AG04450 (cell line): ENCODE results near the gene LFNG. TPM values are rescaled to one million over a fixed set of nuclear protein-coding genes. Genes with fewer than 3 reads are reported as not detected.

Experiments
- CTCF ChIA-PET: fragments of 300-600, 350-600 bp; formaldehyde crosslinking; extraction: SDS; loops from one replicate; lab custom pipeline; 2022; ENCODE audit warnings: antibody characterized with exemption, inconsistent platforms; lab: Charles Lee
- POLR2A ChIA-PET: fragments of 350-600 bp; formaldehyde crosslinking; extraction: SDS; loops from one replicate; lab custom pipeline; 2021; ENCODE audit warnings: antibody characterized with exemption, inconsistent platforms; lab: Yijun Ruan, JAX
- DNase-seq: peaks from one replicate; pipeline ENCODE4 v3.0.0-alpha.2; 2011; ENCODE audit warnings: low read depth, low spot score
- H3K27ac ChIP-seq: one replicate; pipeline ENCODE4 v1.5.1; 2012; ENCODE audit warnings: low read depth, low read length, control low read depth
- H3K27me3 ChIP-seq: one replicate; pipeline ENCODE4 v1.6.0; 2012; ENCODE audit warnings: low read length; ENCODE audit not compliant: control insufficient read depth, insufficient read depth
- H3K4me3 ChIP-seq: 2 replicates; pipeline ENCODE4 v1.5.1; 2011; ENCODE audit warnings: mild to moderate bottlenecking, low read depth, low read length, control low read depth
- H3K9me3 ChIP-seq: 2 replicates; pipeline ENCODE4 v1.5.1; 2012; ENCODE audit warnings: low read length; ENCODE audit not compliant: control insufficient read depth, insufficient read depth
- polyA plus RNA-seq: library from polyadenylated mRNA; depleted of rRNA; stranded (reverse); fragments of >200 nt; gene quantifications from 2 replicates; pipeline ENCODE4 v1.2.3, GENCODE V29; 2011
- TF ChIP-seq, protein P1 (sequence below): IDR thresholded peaks from 2 replicates; pipeline ENCODE4 v1.5.1; 2011; ENCODE audit warnings: low read depth, low read length, control low read depth, inconsistent platforms

Gene LFNG
- polyA plus RNA-seq, 1 experiment = 1.6 TPM

- TF ChIP-seq, protein P1, sequence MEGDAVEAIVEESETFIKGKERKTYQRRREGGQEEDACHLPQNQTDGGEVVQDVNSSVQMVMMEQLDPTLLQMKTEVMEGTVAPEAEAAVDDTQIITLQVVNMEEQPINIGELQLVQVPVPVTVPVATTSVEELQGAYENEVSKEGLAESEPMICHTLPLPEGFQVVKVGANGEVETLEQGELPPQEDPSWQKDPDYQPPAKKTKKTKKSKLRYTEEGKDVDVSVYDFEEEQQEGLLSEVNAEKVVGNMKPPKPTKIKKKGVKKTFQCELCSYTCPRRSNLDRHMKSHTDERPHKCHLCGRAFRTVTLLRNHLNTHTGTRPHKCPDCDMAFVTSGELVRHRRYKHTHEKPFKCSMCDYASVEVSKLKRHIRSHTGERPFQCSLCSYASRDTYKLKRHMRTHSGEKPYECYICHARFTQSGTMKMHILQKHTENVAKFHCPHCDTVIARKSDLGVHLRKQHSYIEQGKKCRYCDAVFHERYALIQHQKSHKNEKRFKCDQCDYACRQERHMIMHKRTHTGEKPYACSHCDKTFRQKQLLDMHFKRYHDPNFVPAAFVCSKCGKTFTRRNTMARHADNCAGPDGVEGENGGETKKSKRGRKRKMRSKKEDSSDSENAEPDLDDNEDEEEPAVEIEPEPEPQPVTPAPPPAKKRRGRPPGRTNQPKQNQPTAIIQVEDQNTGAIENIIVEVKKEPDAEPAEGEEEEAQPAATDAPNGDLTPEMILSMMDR = no peak
- no peak overlapping the region for H3K27ac ChIP-seq
- H3K4me3 ChIP-seq = no peak overlapping the region
- DNase-seq = no peak
- H3K27me3 ChIP-seq = no peaks in the 10 kb centered on the region
- H3K9me3 ChIP-seq = no peaks in the 10 kb centered on the region; the same call in 1 of the 2 replicates
- ChIA-PET POLR2A (interaction anchor here (0.5 kb wide), 1 partner anchor 144 kb away, joined by 4 read pairs; no protein-coding TSS in a partner anchor), CTCF (no interaction called here)
Observed at GRCh38 chr7:2523941-2524807, 4.6 kb downstream of the LFNG start.

- Histone ChIP-seq H3K27ac (no peak overlapping the region), H3K9me3 (no peaks in the 10 kb centered on the region; the same call in 1 of the 2 replicates), H3K4me3 (no peak overlapping the region), H3K27me3 (no peaks in the 10 kb centered on the region)
- TF ChIP-seq, protein P1 = no peak
- ChIA-PET POLR2A (no interaction called here), CTCF (no interaction called here)
- DNase-seq = no peak
Observed at GRCh38 chr7:2524808-2525657, 5.5 kb downstream of the LFNG start.

DNA sequence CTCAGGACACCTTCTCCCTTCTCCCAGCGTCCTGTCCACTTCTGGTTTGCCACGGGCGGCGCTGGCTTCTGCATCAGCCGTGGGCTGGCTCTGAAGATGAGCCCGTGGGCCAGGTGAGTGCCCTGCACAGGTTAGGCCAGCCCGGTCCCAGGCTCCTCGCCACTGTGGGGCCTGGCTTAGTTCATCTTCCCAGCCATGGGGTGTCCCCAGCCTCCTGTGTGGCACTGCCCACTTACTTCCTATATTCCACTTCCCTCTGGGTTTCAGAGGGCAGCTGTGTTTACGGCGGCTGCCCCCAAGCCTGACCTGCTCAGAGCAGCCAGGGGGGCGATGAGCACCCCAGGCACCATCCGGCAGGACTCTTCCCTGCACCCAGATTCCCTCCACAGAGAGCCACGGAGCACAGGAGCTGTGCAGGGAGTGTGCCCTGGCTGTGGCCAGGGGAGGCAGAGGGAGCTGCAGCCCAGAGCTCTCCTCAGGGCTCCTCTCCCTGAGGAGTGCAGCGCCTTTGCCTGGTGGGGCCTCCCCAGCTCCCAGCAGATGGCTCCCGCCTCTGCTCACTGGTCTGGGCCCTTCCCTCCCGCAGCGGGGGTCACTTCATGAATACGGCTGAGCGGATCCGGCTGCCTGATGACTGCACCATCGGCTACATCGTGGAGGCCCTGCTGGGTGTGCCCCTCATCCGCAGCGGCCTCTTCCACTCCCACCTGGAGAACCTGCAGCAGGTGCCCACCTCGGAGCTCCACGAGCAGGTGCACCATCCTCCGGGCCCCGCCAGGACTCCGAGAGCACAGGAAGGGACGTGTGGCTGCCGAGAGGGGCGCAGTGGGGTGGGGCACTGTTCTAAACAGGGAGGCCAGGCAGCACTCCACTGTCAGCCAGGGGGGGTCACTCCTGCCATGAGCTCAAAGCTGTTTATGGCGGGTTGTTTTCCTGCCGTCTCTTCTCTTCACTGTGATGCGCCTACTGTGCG, 6.4 kb downstream of the LFNG start:
- ChIA-PET POLR2A (no interaction called here), CTCF (interaction anchor here (0.5 to 2.1 kb wide), 2 partner anchors 18 to 57 kb away, joined by 3 to 5 read pairs; no protein-coding TSS in a partner anchor)
- no peak overlapping the region for H3K27ac ChIP-seq
- H3K27me3 ChIP-seq = no peaks in the 10 kb centered on the region
- no peak for DNase-seq
- H3K4me3 ChIP-seq = no peak overlapping the region
- no peaks in the 10 kb centered on the region; the same call in 1 of the 2 replicates for H3K9me3 ChIP-seq
- TF ChIP-seq, protein P1 = no peak

DNA sequence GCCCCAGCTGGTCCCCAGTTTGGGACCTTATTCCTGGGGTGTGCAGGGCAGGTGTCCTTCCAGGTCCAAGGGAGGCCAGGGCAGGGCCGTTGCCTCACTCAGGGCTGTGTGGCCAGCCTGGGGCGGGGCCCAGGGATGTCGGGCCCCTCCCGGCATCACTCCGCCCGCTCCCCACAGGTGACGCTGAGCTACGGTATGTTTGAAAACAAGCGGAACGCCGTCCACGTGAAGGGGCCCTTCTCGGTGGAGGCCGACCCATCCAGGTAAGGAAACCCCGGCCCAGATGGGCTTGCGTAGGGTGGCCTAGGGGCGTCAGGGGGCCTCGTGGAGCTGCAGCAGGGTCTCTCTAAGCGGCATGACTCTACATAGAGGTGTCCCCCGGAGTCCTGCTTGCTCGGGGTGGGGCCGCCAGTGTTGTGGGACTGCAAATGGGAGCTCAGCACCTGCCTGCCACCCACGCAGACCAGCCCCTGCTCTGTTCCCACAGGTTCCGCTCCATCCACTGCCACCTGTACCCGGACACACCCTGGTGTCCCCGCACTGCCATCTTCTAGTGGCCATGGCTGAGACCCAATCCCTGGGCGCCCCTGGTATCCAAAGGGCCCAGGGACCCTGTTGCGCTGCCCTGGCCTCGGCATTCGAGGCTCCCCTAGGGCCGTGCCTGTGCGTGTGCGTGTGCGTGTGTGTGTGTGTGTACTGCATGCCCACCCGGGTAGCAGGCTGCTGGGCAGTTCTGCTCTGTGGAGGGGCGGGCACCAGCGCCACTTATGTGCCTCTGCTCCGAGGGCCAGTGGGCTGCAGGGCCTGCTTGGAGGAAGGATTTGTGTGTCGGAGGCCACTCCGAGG, 7.3 kb downstream of the LFNG start:
- Histone ChIP-seq H3K27me3 (no peaks in the 10 kb centered on the region), H3K27ac (no peak overlapping the region), H3K9me3 (no peaks in the 10 kb centered on the region; the same call in 1 of the 2 replicates), H3K4me3 (no peak overlapping the region)
- no peak for DNase-seq
- TF ChIP-seq, protein P1 = no peak
- ChIA-PET CTCF (interaction anchor here (2.1 kb wide), 1 partner anchor 58 kb away, joined by 5 read pairs; no protein-coding TSS in a partner anchor), POLR2A (interaction anchor here (1.0 kb wide), 1 partner anchor 33 kb away, joined by 3 read pairs; the partner anchor contains the start of gene IQCE)
